GM18505 (cell line): ENCODE data around the gene CLASP1.
"Not testable (repeated sequence)": the region's sequence is repeated elsewhere in the genome, so short reads cannot be mapped to it uniquely, and the experiment has no call there.

ENCODE experiments used
- ATAC-seq: cut with Tn5 transposase; IDR thresholded peaks from one replicate; pipeline ENCODE4 v1.9.1; 2021; ENCODE audit not compliant: unreplicated experiment
- POLR2A ChIP-seq: IDR thresholded peaks from 4 replicates; pipeline ENCODE4 v1.6.1; 2011; ENCODE audit warnings: borderline replicate concordance; ENCODE audit not compliant: insufficient read depth, insufficient read length; ENCODE audit errors: extremely low read depth

CLASP1 gene

GRCh38 chr2:121498731-121499130, 150.5 kb downstream of the CLASP1 start:
- no peak for ATAC-seq
- TF ChIP-seq POLR2A, result no peak

GRCh38 chr2:121492409-121492808, 156.9 kb downstream of the CLASP1 start:
- no peak for ATAC-seq
- no peak for TF ChIP-seq POLR2A

GRCh38 chr2:121491518-121491917, 157.7 kb downstream of the CLASP1 start:
- TF ChIP-seq POLR2A, result no peak
- no peak for ATAC-seq

GRCh38 chr2:121490584-121491133, 158.6 kb downstream of the CLASP1 start:
- ATAC-seq, result no peak
- TF ChIP-seq POLR2A, result no peak

DNA sequence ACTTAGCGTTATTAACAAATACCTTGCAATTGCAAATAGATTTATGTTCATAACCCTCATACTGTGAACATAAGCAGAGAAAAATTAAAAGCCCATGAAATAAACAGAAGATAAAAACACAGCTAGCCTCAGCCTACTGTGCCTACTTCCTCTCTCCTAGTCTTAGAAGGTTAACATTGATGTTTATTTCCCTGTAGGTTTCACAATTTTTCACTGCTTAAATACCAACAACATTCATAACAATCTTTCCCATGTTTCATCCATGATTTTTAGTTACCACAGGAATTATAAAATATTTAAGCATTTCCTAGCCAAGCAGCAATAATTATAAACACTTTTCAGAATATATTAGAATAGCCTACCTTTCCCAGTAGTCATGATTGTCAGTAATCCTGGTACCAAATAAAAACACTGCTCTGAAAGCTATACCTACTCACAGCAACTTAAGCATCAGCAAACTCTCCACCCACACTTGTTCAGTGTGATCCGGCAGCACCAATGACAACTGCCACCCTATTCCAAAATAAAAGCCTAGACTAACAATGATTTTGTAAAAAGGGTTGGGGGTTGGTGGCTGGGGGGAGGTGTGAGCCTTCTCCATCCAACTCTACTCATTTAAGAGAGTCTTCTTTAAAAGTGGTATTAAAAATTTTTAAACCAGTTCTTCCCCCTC, 159.2 kb downstream of the CLASP1 start:
- TF ChIP-seq POLR2A, result no peak
- no peak for ATAC-seq

GRCh38 chr2:121489284-121489683, 160.0 kb downstream of the CLASP1 start:
- TF ChIP-seq POLR2A, result no peak
- peak; percentile 65 for ATAC-seq

- no peak for TF ChIP-seq POLR2A
- no peak for ATAC-seq
These were observed 163.0 kb downstream of the CLASP1 start for GRCh38 chr2:121486191-121486790.

- no peak for ATAC-seq
- no peak for TF ChIP-seq POLR2A
These were observed 164.2 kb downstream of the CLASP1 start for GRCh38 chr2:121485039-121485438.

- no peak for ATAC-seq
- TF ChIP-seq POLR2A, result no peak
These were observed 165.4 kb downstream of the CLASP1 start for GRCh38 chr2:121483846-121484245.

GRCh38 chr2:121483021-121483420, 166.2 kb downstream of the CLASP1 start:
- TF ChIP-seq POLR2A, result no peak
- ATAC-seq, result no peak

DNA sequence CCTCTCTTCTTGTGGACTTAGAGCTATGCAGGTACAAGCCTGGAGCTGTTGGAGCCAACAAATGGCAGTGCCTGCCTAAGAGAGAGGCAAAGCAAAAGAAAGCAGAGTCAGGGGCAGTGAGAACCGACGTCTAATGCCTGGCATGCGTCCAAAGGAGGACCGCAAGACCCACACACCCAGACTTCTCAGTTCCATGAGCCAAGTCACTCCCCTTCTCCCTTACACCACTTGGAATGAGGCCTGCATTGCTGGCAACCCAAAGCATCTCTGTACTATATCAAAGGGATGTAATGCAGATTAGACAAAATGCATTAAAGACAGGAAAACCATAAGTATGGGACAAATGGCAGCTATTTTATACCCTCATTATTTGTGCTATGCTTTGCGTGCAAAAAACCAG, 168.4 kb downstream of the CLASP1 start:
- ATAC-seq, result no peak
- no peak for TF ChIP-seq POLR2A

- ATAC-seq, result no peak
- no peak for TF ChIP-seq POLR2A
These were observed 169.3 kb downstream of the CLASP1 start for GRCh38 chr2:121479882-121480522.

- no peak for ATAC-seq
- no peak for TF ChIP-seq POLR2A
These were observed 170.1 kb downstream of the CLASP1 start for GRCh38 chr2:121478996-121479745.

- ATAC-seq, result not testable (repeated sequence)
These were observed 170.8 kb downstream of the CLASP1 start for GRCh38 chr2:121478358-121478995.
